Measurements from ENCODE around the gene COL16A1.
"Not testable (repeated sequence)": the region's sequence is repeated elsewhere in the genome, so short reads cannot be mapped to it uniquely, and the experiment has no call there.

COL16A1 gene

GRCh38 chr1:31712630-31713029, 8.8 kb upstream of the COL16A1 start:
- no peak for DNase-seq
- intact Hi-C loops (cut with DNase I): no loop called here

GRCh38 chr1:31712068-31712467, 8.3 kb upstream of the COL16A1 start:
- no peak for DNase-seq
- intact Hi-C loops (cut with DNase I): no loop called here

GRCh38 chr1:31708324-31708723, 4.5 kb upstream of the COL16A1 start:
- no peak for DNase-seq
- intact Hi-C loops (cut with DNase I): no loop called here

- intact Hi-C loops (cut with DNase I): no loop called here
- DNase-seq: no peak
Observed at GRCh38 chr1:31707711-31708110, 3.9 kb upstream of the COL16A1 start.

GRCh38 chr1:31707059-31707600, 3.3 kb upstream of the COL16A1 start:
- intact Hi-C loops (cut with DNase I); DNase-seq: not testable (repeated sequence)

- no peak for DNase-seq
Observed at GRCh38 chr1:31706384-31707058, 2.7 kb upstream of the COL16A1 start.

GRCh38 chr1:31705080-31705866, 1.5 kb upstream of the COL16A1 start:
- DNase-seq: peak; percentile 41 to 92 (median 72)
- intact Hi-C loops (cut with DNase I): loop anchor here (2.0 kb wide), 1 partner anchor 40 kb away; no protein-coding TSS in a partner anchor

More at GRCh38 chr1:31706384-31707058, 2.7 kb upstream of the COL16A1 start:
- intact Hi-C loops (cut with DNase I): no loop called here

- peak in 1 of 42 donors; percentile 51 for DNase-seq
- intact Hi-C loops (cut with DNase I): loop anchor here (2.0 kb wide), 1 partner anchor 40 kb away; no protein-coding TSS in a partner anchor
Observed at GRCh38 chr1:31704271-31705079, 658 bp upstream of the COL16A1 start.

- no peak for DNase-seq
- intact Hi-C loops (cut with DNase I): no loop called here
Observed at GRCh38 chr1:31702836-31703404, 897 bp downstream of the COL16A1 start.

GRCh38 chr1:31701091-31701736, 2.6 kb downstream of the COL16A1 start:
- peak; percentile 78 to 98 (median 92) for DNase-seq
- intact Hi-C loops (cut with DNase I): no loop called here

- intact Hi-C loops (cut with DNase I): no loop called here
- DNase-seq: no peak
Observed at GRCh38 chr1:31700468-31701090, 3.2 kb downstream of the COL16A1 start.

- no peak for DNase-seq
- intact Hi-C loops (cut with DNase I): no loop called here
Observed at GRCh38 chr1:31699341-31699891, 4.4 kb downstream of the COL16A1 start.

GRCh38 chr1:31697369-31697984, 6.3 kb downstream of the COL16A1 start:
- intact Hi-C loops (cut with DNase I): no loop called here

GRCh38 chr1:31696242-31696641, 7.6 kb downstream of the COL16A1 start:
- intact Hi-C loops (cut with DNase I): no loop called here

More at GRCh38 chr1:31697369-31697984, 6.3 kb downstream of the COL16A1 start:
- DNase-seq: no peak

GRCh38 chr1:31695327-31695726, 8.5 kb downstream of the COL16A1 start:
- no peak for DNase-seq
- intact Hi-C loops (cut with DNase I): no loop called here

More at GRCh38 chr1:31696242-31696641, 7.6 kb downstream of the COL16A1 start:
- DNase-seq: peak; percentile 65 to 96 (median 92)

- intact Hi-C loops (cut with DNase I): no loop called here
Observed at GRCh38 chr1:31694964-31695313, 8.9 kb downstream of the COL16A1 start.

More at GRCh38 chr1:31694964-31695313, 8.9 kb downstream of the COL16A1 start:
- DNase-seq: peak; percentile 79 to 96 (median 90)
